Measurements from ENCODE around the gene PRSS2.

The PRSS2 gene

GRCh38 chr7:142787783-142788182, 17.0 kb downstream of the PRSS2 start:
- DNase-seq: no peak

GRCh38 chr7:142788303-142789289, 17.8 kb downstream of the PRSS2 start:
- DNase-seq: no peak

DNA sequence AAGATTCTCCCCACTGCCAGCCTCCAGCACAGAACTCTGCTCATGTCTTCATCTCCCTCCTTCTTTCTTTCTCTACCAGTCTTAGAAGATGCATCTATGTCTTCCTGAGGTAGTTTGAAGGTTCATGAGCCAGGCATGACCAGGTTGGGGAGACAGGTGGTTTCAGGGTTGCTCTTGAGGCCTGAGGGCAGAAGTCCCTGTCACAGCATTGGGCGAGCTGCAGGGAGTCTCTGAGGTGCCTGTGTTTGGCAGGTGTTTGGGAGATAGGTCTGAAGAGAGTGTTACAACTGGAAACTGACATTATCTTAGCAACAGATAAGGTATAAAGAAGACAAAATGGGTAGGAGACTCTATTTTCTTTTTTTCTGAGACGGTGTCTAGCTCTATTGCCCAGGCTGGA, 18.7 kb downstream of the PRSS2 start:
- DNase-seq: no peak

- DNase-seq: no peak
Observed at GRCh38 chr7:142790056-142790455, 19.3 kb downstream of the PRSS2 start.

DNA sequence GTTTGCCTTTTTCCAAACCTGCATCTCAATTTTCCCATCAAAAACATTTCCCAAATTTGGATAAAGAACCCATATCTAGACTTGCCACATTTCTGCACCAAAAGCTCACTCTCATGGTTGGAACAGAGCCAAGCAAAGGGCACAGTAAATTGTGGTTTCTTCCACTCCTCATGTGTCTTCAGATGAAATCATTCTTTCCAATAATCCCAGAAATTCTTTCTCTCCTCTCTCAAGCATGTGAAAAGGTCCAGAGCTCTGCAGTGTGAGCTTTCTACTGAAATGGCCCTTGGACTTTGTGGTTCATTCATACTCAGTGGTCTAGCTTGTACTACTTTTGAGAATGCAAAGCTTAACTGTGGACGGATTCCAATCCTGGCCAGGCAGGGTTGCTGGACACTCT, 19.8 kb downstream of the PRSS2 start:
- DNase-seq: no peak

DNA sequence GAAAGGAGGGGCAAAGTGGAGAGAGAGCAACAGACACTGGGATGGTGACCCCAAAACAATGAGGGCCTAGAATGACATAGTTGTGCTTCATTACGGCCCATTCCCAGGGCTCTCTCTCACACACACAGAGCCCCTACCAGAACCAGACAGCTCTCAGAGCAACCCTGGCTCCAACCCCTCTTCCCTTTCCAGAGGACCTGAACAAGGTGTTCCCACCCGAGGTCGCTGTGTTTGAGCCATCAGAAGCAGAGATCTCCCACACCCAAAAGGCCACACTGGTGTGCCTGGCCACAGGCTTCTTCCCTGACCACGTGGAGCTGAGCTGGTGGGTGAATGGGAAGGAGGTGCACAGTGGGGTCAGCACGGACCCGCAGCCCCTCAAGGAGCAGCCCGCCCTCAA, 20.7 kb downstream of the PRSS2 start:
- no peak for DNase-seq

DNA sequence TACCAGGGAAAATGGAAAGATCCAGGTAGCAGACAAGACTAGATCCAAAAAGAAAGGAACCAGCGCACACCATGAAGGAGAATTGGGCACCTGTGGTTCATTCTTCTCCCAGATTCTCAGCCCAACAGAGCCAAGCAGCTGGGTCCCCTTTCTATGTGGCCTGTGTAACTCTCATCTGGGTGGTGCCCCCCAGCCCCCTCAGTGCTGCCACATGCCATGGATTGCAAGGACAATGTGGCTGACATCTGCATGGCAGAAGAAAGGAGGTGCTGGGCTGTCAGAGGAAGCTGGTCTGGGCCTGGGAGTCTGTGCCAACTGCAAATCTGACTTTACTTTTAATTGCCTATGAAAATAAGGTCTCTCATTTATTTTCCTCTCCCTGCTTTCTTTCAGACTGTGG, 21.4 kb downstream of the PRSS2 start:
- DNase-seq: no peak

DNA sequence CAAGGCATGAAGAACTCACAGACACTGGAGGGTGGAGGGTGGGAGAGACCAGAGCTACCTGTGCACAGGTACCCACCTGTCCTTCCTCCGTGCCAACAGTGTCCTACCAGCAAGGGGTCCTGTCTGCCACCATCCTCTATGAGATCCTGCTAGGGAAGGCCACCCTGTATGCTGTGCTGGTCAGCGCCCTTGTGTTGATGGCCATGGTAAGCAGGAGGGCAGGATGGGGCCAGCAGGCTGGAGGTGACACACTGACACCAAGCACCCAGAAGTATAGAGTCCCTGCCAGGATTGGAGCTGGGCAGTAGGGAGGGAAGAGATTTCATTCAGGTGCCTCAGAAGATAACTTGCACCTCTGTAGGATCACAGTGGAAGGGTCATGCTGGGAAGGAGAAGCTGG, 21.8 kb downstream of the PRSS2 start:
- no peak for DNase-seq

DNA sequence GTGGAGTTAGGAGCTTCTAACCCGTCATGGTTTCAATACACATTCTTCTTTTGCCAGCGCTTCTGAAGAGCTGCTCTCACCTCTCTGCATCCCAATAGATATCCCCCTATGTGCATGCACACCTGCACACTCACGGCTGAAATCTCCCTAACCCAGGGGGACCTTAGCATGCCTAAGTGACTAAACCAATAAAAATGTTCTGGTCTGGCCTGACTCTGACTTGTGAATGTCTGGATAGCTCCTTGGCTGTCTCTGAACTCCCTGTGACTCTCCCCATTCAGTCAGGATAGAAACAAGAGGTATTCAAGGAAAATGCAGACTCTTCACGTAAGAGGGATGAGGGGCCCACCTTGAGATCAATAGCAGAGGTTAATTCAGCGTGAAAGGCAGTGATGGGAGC, 22.4 kb downstream of the PRSS2 start:
- no peak for DNase-seq

GRCh38 chr7:142795339-142795863, 24.6 kb downstream of the PRSS2 start:
- DNase-seq: no peak

DNA sequence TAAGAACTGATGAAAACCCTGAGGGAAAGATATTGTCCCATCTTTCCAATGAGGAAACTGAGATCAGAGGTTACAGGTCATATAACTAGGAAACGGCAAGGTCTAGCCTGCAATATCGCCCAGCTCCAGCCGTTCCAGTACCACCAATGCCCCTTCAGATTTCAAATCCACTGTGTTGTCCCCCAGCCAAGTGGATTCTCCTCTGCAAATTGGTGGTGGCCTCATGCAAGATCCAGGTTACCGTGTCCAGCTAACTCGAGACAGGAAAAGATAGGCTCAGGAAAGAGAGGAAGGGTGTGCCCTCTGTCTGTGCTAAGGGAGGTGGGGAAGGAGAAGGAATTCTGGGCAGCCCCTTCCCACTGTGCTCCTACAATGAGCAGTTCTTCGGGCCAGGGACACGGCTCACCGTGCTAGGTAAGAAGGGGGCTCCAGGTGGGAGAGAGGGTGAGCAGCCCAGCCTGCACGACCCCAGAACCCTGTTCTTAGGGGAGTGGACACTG, 25.3 kb downstream of the PRSS2 start:
- DNase-seq: no peak

- DNase-seq: no peak
Observed at GRCh38 chr7:142796501-142797390, 26.0 kb downstream of the PRSS2 start.

- no peak for DNase-seq
Observed at GRCh38 chr7:142797391-142798377, 26.9 kb downstream of the PRSS2 start.

DNA sequence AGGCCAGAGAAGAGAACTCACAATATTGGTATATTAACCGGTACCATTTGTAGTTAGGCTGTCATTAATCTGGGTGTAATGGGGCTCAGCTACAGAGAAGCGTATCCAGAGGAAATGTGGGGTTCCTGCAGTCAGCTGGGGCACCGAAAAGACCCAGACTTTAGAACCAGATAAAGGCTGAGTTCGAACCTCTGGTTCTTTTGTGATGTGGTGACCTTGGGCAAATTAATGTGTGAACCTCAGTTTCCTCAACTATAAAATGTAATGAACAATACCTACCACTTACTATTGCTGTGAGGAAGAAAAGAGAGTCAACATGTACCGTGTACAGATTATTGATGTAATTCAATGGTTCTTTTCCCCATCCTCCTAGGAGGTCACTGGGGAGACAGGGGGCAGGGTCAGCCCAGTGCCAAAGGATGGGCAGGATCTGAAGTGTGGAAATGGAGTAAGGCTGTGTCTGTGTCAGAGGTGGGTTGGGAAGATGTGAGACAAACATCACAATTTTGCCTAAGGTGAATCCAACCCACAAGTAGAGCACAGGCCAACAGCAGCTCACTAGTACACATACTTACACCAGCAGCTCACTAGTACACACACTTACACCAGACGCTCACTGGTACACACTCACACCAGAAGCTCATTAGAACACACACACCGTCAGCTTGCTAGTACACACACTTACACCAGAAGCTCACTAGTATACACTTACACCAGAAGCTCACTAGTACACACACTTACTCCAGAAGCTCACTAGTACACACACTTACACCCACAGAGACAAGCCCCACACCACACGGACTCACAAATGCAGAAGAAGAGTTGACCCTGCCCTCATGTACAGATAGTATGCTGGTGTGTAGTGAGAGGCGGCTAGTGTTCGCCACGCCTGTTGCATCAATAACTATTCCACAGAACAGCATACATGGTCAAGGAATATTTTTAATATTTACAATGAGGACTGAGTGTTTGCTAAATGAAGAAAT, 28.0 kb downstream of the PRSS2 start:
- no peak for DNase-seq

GRCh38 chr7:142799437-142799835, 28.7 kb downstream of the PRSS2 start:
- no peak for DNase-seq

- no peak for DNase-seq
Observed at GRCh38 chr7:142800088-142800487, 29.3 kb downstream of the PRSS2 start.

GRCh38 chr7:142800699-142801260, 30.0 kb downstream of the PRSS2 start:
- no peak for DNase-seq

DNA sequence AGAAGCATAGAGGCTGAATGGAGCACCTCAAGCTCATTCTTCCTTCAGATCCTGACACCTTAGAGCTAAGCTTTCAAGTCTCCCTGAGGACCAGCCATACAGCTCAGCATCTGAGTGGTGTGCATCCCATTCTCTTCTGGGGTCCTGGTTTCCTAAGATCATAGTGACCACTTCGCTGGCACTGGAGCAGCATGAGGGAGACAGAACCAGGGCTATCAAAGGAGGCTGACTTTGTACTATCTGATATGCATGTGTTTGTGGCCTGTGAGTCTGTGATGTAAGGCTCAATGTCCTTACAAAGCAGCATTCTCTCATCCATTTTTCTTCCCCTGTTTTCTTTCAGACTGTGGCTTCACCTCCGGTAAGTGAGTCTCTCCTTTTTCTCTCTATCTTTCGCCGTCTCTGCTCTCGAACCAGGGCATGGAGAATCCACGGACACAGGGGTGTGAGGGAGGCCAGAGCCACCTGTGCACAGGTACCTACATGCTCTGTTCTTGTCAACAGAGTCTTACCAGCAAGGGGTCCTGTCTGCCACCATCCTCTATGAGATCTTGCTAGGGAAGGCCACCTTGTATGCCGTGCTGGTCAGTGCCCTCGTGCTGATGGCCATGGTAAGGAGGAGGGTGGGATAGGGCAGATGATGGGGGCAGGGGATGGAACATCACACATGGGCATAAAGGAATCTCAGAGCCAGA, 31.0 kb downstream of the PRSS2 start:
- no peak for DNase-seq

DNA sequence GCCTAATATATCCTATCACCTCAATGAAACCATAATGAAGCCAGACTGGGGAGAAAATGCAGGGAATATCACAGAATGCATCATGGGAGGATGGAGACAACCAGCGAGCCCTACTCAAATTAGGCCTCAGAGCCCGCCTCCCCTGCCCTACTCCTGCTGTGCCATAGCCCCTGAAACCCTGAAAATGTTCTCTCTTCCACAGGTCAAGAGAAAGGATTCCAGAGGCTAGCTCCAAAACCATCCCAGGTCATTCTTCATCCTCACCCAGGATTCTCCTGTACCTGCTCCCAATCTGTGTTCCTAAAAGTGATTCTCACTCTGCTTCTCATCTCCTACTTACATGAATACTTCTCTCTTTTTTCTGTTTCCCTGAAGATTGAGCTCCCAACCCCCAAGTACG, 31.5 kb downstream of the PRSS2 start:
- no peak for DNase-seq

DNA sequence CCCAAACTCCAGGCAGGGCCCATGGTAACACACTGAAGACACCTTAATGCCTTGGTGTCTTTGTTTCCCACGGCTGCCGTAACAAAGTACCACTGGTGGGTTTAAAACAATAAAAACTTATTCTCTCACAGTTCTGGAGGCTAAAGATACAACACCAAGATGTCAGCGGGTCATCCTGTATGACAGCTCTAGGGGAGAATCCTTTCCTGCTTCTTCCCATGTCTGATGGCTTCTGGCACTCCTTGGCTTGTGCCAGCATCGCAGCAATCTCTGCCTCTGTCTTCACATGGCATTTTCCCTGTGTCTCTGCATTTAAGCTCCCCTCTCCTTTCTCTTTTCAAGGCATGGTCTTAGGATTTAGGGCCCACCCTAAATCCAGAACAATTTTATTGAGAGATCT, 33.1 kb downstream of the PRSS2 start:
- DNase-seq: no peak

Measured in inflammatory macrophage treated with lipopolysaccharide for 1 hour (primary cell).